Epithelial cell of proximal tubule (primary cell): ENCODE results near the gene TPMT. TPM values are rescaled to one million over a fixed set of nuclear protein-coding genes. Genes with fewer than 3 reads are reported as not detected.

Source experiments
- DNase-seq: peaks from one replicate; pipeline ENCODE4 v3.0.0-alpha.2; 2011; ENCODE audit warnings: low read depth
- H3K4me3 ChIP-seq: 2 replicates; pipeline ENCODE4 v1.5.1; 2011; ENCODE audit warnings: low read depth, mild to moderate bottlenecking, low read length
- total RNA-seq: library from RNA; depleted of rRNA; stranded (reverse); fragments of >200 nt; gene quantifications from 2 replicates; pipeline ENCODE4 v1.2.3, GENCODE V29; 2015
- TF ChIP-seq, protein P1 (sequence below): conservative IDR thresholded peaks from 2 replicates; pipeline ENCODE4 v1.5.1; 2012; ENCODE audit warnings: low read depth, mild to moderate bottlenecking, low read length

Gene TPMT
- total RNA-seq, 1 donor from 2014 or later = 13.2 TPM

DNA sequence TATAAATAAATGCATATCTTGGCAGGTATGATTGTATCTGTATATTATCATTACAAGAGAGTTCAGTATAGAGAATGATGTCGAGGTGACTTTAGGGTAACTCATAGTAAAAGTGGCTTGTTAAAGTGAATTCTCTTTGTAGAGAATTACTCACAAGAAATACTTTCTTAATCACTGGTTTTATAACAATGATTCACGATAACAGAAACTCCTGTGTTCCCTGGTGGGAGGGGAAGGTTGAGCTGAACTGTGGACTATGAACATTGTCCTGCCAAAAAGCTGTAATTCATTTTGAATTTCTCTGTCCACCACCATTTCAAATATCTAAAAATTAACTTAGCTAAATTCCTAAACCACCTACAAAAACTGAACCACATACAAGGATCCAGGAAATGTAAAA, 7.7 kb downstream of the TPMT start:
- no peak for DNase-seq
- H3K4me3 ChIP-seq = no peak overlapping the region
- TF ChIP-seq, protein P1, sequence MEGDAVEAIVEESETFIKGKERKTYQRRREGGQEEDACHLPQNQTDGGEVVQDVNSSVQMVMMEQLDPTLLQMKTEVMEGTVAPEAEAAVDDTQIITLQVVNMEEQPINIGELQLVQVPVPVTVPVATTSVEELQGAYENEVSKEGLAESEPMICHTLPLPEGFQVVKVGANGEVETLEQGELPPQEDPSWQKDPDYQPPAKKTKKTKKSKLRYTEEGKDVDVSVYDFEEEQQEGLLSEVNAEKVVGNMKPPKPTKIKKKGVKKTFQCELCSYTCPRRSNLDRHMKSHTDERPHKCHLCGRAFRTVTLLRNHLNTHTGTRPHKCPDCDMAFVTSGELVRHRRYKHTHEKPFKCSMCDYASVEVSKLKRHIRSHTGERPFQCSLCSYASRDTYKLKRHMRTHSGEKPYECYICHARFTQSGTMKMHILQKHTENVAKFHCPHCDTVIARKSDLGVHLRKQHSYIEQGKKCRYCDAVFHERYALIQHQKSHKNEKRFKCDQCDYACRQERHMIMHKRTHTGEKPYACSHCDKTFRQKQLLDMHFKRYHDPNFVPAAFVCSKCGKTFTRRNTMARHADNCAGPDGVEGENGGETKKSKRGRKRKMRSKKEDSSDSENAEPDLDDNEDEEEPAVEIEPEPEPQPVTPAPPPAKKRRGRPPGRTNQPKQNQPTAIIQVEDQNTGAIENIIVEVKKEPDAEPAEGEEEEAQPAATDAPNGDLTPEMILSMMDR = no peak

GRCh38 chr6:18142591-18142861, 12.4 kb downstream of the TPMT start:
- DNase-seq = no peak
- TF ChIP-seq, protein P1 = no peak
- no peak overlapping the region for H3K4me3 ChIP-seq

- no peak overlapping the region for H3K4me3 ChIP-seq
- TF ChIP-seq, protein P1 = no peak
- DNase-seq = no peak
These were observed 12.9 kb downstream of the TPMT start for GRCh38 chr6:18141805-18142590.

GRCh38 chr6:18139935-18140621, 14.8 kb downstream of the TPMT start:
- TF ChIP-seq, protein P1 = no peak
- DNase-seq = no peak
- H3K4me3 ChIP-seq = no peak overlapping the region

- no peak overlapping the region for H3K4me3 ChIP-seq
- no peak for DNase-seq
- TF ChIP-seq, protein P1 = no peak
These were observed 16.0 kb downstream of the TPMT start for GRCh38 chr6:18138906-18139305.

DNA sequence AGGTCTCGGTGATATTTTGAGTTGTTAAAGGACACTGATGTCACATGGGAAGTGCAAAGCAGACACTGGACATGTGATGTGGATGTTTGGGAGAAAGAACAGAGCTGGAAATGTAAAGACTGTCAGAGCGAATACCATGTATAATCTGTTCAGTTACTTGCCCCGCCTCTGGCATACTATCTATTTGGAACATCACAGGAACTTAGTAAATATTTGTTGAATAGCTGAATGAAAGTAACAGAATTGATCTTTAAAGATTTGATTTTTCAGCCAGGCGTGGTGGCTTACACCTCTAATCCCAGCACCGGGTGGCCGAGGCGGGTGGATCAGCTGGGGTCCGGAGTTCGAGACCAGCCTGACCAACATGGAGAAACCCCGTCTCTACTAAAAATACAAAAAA, 18.6 kb downstream of the TPMT start:
- DNase-seq = no peak
- no peak overlapping the region for H3K4me3 ChIP-seq
- TF ChIP-seq, protein P1 = no peak

GRCh38 chr6:18135171-18135570, 19.7 kb downstream of the TPMT start:
- H3K4me3 ChIP-seq = no peak overlapping the region
- TF ChIP-seq, protein P1 = no peak
- no peak for DNase-seq
